Choroid plexus epithelial cell (primary cell): Measurements from ENCODE around the gene GAPT.

Source experiments
- DNase-seq: peaks from one replicate; pipeline ENCODE4 v3.0.0-alpha.2; 2010; ENCODE audit warnings: low read depth
- H3K4me3 ChIP-seq: 2 replicates; pipeline ENCODE4 v1.5.1; 2011; ENCODE audit warnings: low read depth, mild to moderate bottlenecking, control low read depth, low read length, moderate library complexity
- CTCF ChIP-seq: conservative IDR thresholded peaks from 2 replicates; pipeline ENCODE4 v1.5.1; 2011; ENCODE audit warnings: low read depth, mild to moderate bottlenecking, control low read depth, inconsistent platforms, low read length, moderate library complexity

The GAPT gene

DNA sequence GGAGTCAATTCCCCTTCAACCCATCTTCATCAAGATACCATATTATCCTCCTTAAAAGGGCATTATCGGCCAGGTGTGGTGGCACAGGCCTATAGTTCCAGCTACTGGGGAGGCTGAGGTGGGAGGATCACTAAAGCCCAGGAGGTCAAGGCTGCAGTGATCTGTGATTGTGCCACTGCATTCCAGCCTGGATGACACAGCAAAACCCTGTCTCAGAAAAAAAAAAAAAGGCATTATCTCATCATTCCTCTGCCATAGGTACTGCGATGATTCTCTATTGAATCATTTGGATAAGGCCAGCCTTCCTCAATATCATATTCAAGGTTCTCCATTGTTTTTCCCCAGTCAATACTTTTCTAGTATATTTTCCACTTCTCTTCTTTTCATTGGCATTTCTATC is 52.5 kb downstream of the GAPT start:
- H3K4me3 ChIP-seq: no peak overlapping the region
- TF ChIP-seq CTCF: no peak
- DNase-seq: no peak

- TF ChIP-seq CTCF: no peak
- DNase-seq: no peak
- no peak overlapping the region for H3K4me3 ChIP-seq
Measured at GRCh38 chr5:58544195-58544594, 53.0 kb downstream of the GAPT start.

GRCh38 chr5:58544926-58545325 is 53.7 kb downstream of the GAPT start:
- no peak for TF ChIP-seq CTCF
- no peak for DNase-seq

DNA sequence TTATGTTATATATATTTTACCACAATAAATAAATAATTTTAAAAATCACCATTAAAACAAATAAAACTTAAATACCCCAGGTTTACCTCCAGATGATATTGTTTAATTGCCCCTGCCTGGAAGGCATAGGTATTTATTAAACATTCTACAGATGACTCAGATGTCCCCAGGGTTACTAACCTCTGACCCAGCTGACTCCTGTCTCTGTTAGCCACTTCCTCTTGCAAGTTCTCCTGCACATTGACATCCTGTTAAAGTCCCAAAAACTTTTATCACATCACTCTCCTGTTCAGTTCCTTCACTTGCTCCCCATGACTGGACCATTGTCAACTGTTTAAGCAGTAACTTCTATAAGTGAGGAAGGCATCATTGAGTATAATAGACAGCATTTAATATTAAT is 54.7 kb downstream of the GAPT start:
- no peak overlapping the region for H3K4me3 ChIP-seq
- no peak for TF ChIP-seq CTCF
- DNase-seq: no peak

More at GRCh38 chr5:58544926-58545325, 53.7 kb downstream of the GAPT start:
- H3K4me3 ChIP-seq: no peak overlapping the region
